Muscle of leg (tissue), 16 donors: Measurements from ENCODE around the gene DDAH2. TPM values are rescaled to one million over a fixed set of nuclear protein-coding genes. Genes with fewer than 3 reads are reported as not detected.

ENCODE experiments used
- DNase-seq: peaks from one replicate; pipeline ENCODE4 v3.0.0; 2013
- H3K27ac ChIP-seq: one replicate; pipeline ENCODE4 v1.5.1; 2013; ENCODE audit warnings: mild to moderate bottlenecking, low read length, control low read depth
- H3K27me3 ChIP-seq: one replicate; pipeline ENCODE4 v1.6.1; 2013; ENCODE audit warnings: low read length; ENCODE audit not compliant: control insufficient read depth, insufficient read depth
- H3K36me3 ChIP-seq: one replicate; pipeline ENCODE4 v1.6.1; 2013; ENCODE audit warnings: low read length; ENCODE audit not compliant: control insufficient read depth, insufficient read depth
- H3K4me1 ChIP-seq: one replicate; pipeline ENCODE4 v1.6.1; 2013; ENCODE audit warnings: low read length; ENCODE audit not compliant: control insufficient read depth, insufficient read depth
- H3K4me3 ChIP-seq: one replicate; pipeline ENCODE4 v1.5.1; 2013; ENCODE audit warnings: low read length, control low read depth
- H3K9me3 ChIP-seq: replicated peaks from 2 replicates; pipeline ENCODE4 v1.6.1; 2013; ENCODE audit warnings: low read depth, low read length; ENCODE audit not compliant: control insufficient read depth
- WGBS: methylation state at CpG from one replicate; pipeline ENCODE4 v1.1.5; 2013; ENCODE audit warnings: missing lambda C conversion rate; ENCODE audit not compliant: insufficient coverage; 5-methylcytosine and 5-hydroxymethylcytosine counted together
- long read RNA-seq, 11 donors: transcript quantifications; one replicate each; lab custom pipeline, GENCODE V29; 2026
- polyA plus RNA-seq, 8 donors: library from polyadenylated mRNA; unstranded; fragments of 120-200 nt; gene quantifications; one replicate each; pipeline versions ENCODE4 v1.2.1 to v1.2.3, GENCODE V29; 2013; ENCODE audit warnings: inconsistent platforms in 1 of 8, low replicate concordance in 1 of 8; ENCODE audit not compliant: insufficient read length in 8 of 8, insufficient read depth in 1 of 8
- total RNA-seq: library from RNA; stranded (reverse); fragments of 120-200 nt; gene quantifications from one replicate; pipeline ENCODE4 v1.2.4, GENCODE V29; 2013

Gene DDAH2
- 101 TPM for total RNA-seq
- 100 to 1,000 TPM; 111 to 147 (median 135) TPM for polyA plus RNA-seq
- long read RNA-seq, donor 1, transcript DDAH2-212 (6 exons, 1,688 nt): minor isoform, 12 of 39 reads
- long read RNA-seq, donor 1, transcript DDAH2-213 (7 exons, 1,688 nt): major isoform, 23 of 39 reads
- long read RNA-seq, donor 1, partial matches to known transcripts: 0 of 39 reads
- long read RNA-seq, donor 1, other reads (novel, unspliced or antisense): 0 of 39 reads
- long read RNA-seq, donor 2, partial matches to known transcripts: 10 of 15 reads
- long read RNA-seq, donor 2, other reads (novel, unspliced or antisense): 0 of 15 reads
- long read RNA-seq, donor 3, transcript DDAH2-213 (7 exons, 1,688 nt): major isoform, 46 of 70 reads
- long read RNA-seq, donor 3, transcript DDAH2-212 (6 exons, 1,688 nt): minor isoform, 17 of 70 reads
- long read RNA-seq, donor 3, partial matches to known transcripts: 0 of 70 reads
- long read RNA-seq, donor 3, other reads (novel, unspliced or antisense): 0 of 70 reads
- long read RNA-seq, donor 4, transcript DDAH2-212 (6 exons, 1,688 nt): minor isoform, 14 of 69 reads
- long read RNA-seq, donor 4, transcript DDAH2-213 (7 exons, 1,688 nt): major isoform, 42 of 69 reads
- long read RNA-seq, donor 4, partial matches to known transcripts: 8 of 69 reads
- long read RNA-seq, donor 4, other reads (novel, unspliced or antisense): 0 of 69 reads
- long read RNA-seq, donor 5, transcript DDAH2-212 (6 exons, 1,688 nt): minor isoform, 32 of 146 reads
- long read RNA-seq, donor 5, transcript DDAH2-211 (7 exons, 1,330 nt): minor isoform, 13 of 146 reads
- long read RNA-seq, donor 5, transcript DDAH2-213 (7 exons, 1,688 nt): major isoform, 93 of 146 reads
- long read RNA-seq, donor 5, partial matches to known transcripts: 6 of 146 reads
- long read RNA-seq, donor 5, other reads (novel, unspliced or antisense): 0 of 146 reads
- long read RNA-seq, donor 6, transcript DDAH2-212 (6 exons, 1,688 nt): minor isoform, 29 of 149 reads
- long read RNA-seq, donor 6, transcript DDAH2-211 (7 exons, 1,330 nt): minor isoform, 6 of 149 reads
- long read RNA-seq, donor 6, transcript DDAH2-213 (7 exons, 1,688 nt): major isoform, 88 of 149 reads
- long read RNA-seq, donor 6, partial matches to known transcripts: 23 of 149 reads
- long read RNA-seq, donor 6, other reads (novel, unspliced or antisense): 0 of 149 reads
- long read RNA-seq, donor 7, transcript DDAH2-213 (7 exons, 1,688 nt): major isoform, 52 of 97 reads
- long read RNA-seq, donor 7, transcript DDAH2-212 (6 exons, 1,688 nt): minor isoform, 19 of 97 reads
- long read RNA-seq, donor 7, partial matches to known transcripts: 19 of 97 reads
- long read RNA-seq, donor 7, other reads (novel, unspliced or antisense): 0 of 97 reads
- long read RNA-seq, donor 8, transcript DDAH2-212 (6 exons, 1,688 nt): minor isoform, 10 of 75 reads
- long read RNA-seq, donor 8, transcript DDAH2-213 (7 exons, 1,688 nt): major isoform, 28 of 75 reads
- long read RNA-seq, donor 8, partial matches to known transcripts: 32 of 75 reads
- long read RNA-seq, donor 8, other reads (novel, unspliced or antisense): 0 of 75 reads
- long read RNA-seq, donor 9, transcript DDAH2-213 (7 exons, 1,688 nt): major isoform, 29 of 81 reads
- long read RNA-seq, donor 9, transcript DDAH2-211 (7 exons, 1,330 nt): minor isoform, 7 of 81 reads
- long read RNA-seq, donor 9, transcript DDAH2-212 (6 exons, 1,688 nt): minor isoform, 21 of 81 reads
- long read RNA-seq, donor 9, partial matches to known transcripts: 23 of 81 reads
- long read RNA-seq, donor 9, other reads (novel, unspliced or antisense): 0 of 81 reads
- long read RNA-seq, donor 10, transcript DDAH2-213 (7 exons, 1,688 nt): major isoform, 58 of 123 reads
- long read RNA-seq, donor 10, transcript DDAH2-212 (6 exons, 1,688 nt): minor isoform, 21 of 123 reads
- long read RNA-seq, donor 10, partial matches to known transcripts: 41 of 123 reads
- long read RNA-seq, donor 10, other reads (novel, unspliced or antisense): 0 of 123 reads
- long read RNA-seq, donor 11, transcript DDAH2-212 (6 exons, 1,688 nt): minor isoform, 25 of 90 reads
- long read RNA-seq, donor 11, transcript DDAH2-213 (7 exons, 1,688 nt): major isoform, 37 of 90 reads
- long read RNA-seq, donor 11, partial matches to known transcripts: 21 of 90 reads
- long read RNA-seq, donor 11, other reads (novel, unspliced or antisense): 0 of 90 reads

DNA sequence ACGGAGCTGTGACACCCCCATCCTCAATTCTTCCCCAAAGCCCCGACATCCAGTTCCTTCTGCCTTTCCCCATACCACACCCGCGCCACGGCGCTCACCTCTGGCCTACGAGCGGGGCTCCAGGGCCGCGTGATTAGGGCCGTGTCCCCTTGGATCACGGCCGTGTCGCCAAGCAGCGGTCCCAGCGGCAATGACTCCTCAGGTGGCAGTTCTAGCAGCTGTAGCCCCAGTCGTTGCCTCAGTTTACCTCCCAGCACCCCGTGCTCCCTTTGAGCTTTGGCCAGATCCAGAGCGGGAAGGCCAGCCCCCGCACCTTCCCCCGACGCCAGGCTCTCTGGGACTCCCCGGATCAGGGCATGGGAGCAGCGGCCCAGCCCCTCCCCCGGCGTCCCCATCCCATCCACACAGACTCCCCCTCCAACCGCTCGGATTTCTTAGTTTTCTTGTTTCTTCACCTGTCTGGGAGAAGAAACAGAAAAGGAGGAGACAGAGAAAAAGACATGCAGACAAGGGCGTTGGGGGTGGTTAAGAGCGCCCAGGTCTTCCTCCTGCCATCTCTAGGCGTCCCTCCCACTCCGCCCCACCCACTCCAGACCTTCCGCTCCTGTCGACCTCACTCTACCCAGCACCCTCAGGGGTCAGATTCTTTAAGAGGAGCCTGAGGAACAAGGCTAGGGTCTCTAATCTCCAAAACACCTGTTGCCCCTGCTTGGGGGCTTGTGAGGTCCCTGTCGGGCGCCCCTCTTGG is at the start of gene DDAH2:
DDAH2 (minus strand) TSS at position 533 of the 748 bp plus-strand sequence; CDS start at position 395, 138 bp downstream.
- DNase-seq: peak; percentile 40
- H3K27me3 ChIP-seq: no peaks in the 10 kb centered on the region
- peak within 1 kb of the TSS; percentile 100 for H3K27ac ChIP-seq
- H3K4me3 ChIP-seq: peak within 1 kb of the TSS; percentile 99
- WGBS: 13% methylated on average over 25 of the region's 36 CpGs
- peaks cover 78% of the 10 kb centered on the region for H3K36me3 ChIP-seq
- no peaks in the 10 kb centered on the region for H3K9me3 ChIP-seq
- H3K4me1 ChIP-seq: peaks cover 29% of the 10 kb centered on the region

GRCh38 chr6:31778193-31778592 is 49.1 kb upstream of the DDAH2 start:
- H3K27ac ChIP-seq: no peak overlapping the region
- WGBS: 89% methylated on average over 5 of the region's 5 CpGs
- peaks cover 12% of the 10 kb centered on the region for H3K4me1 ChIP-seq
- DNase-seq: no peak
- H3K27me3 ChIP-seq: no peaks in the 10 kb centered on the region
- H3K9me3 ChIP-seq: no peaks in the 10 kb centered on the region
- H3K4me3 ChIP-seq: no peak overlapping the region
- peaks cover 58% of the 10 kb centered on the region for H3K36me3 ChIP-seq

- peaks cover 12% of the 10 kb centered on the region for H3K4me1 ChIP-seq
- H3K36me3 ChIP-seq: peaks cover 53% of the 10 kb centered on the region
- 91% methylated on average over 4 of the region's 5 CpGs for WGBS
- H3K9me3 ChIP-seq: no peaks in the 10 kb centered on the region
- H3K4me3 ChIP-seq: no peak overlapping the region
- H3K27ac ChIP-seq: no peak overlapping the region
- no peaks in the 10 kb centered on the region for H3K27me3 ChIP-seq
- no peak for DNase-seq
Measured at GRCh38 chr6:31777667-31778050, 48.6 kb upstream of the DDAH2 start.

DNA sequence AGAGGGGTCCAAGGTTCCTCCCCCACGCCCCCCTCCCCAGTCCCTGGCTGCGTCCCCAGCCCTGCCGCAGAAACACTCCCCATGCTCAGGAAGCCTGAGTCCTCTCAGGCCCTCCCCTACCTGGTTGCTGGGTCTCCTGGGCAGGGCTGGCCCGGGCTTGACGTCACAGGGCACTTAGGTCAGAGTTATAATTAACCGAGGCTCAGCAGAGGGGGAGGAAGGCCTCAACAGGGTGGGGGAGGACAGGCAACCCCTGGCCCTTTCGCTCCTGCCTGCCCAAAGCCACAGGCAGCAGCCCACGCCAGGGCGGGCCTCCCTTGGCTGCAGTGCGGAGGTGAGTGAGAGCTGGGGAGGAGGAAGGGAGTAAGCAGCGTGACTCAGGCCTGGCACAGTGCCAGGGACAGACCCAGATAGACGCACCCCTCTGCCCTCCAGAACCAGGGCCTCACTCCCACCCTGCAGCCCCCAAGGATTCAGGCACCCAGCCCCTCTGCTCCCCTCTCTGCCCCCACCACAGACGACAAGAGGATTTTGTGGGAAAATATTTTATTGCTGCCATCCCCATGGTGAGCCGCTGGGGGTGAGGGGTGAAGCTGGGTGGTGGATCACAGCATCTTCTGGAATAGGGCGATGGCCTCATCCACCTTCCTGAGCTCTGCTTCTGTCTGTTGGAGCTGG is 48.0 kb upstream of the DDAH2 start, which contains the start of gene VWA7:
VWA7 (minus strand) TSS at position 340 of the 678 bp plus-strand sequence. CDS start 549 bp downstream, outside the sequence.
- no peak within 1 kb of the TSS for H3K4me3 ChIP-seq
- peak; percentile 44 for DNase-seq

GRCh38 chr6:31776485-31776988 is 47.4 kb upstream of the DDAH2 start:
- peaks cover 42% of the 10 kb centered on the region for H3K36me3 ChIP-seq
- H3K4me3 ChIP-seq: no peak overlapping the region
- H3K27ac ChIP-seq: no peak overlapping the region
- no peaks in the 10 kb centered on the region for H3K9me3 ChIP-seq
- H3K27me3 ChIP-seq: no peaks in the 10 kb centered on the region
- WGBS: 46% methylated on average over 10 of the region's 14 CpGs
- no peak for DNase-seq
- H3K4me1 ChIP-seq: peaks cover 12% of the 10 kb centered on the region

More for the DNA sequence above, 48.0 kb upstream of the DDAH2 start, which contains the start of gene VWA7:
- Histone ChIP-seq H3K36me3 (peaks cover 48% of the 10 kb centered on the region), H3K4me1 (peaks cover 12% of the 10 kb centered on the region), H3K27ac (peak within 1 kb of the TSS; percentile 1), H3K27me3 (no peaks in the 10 kb centered on the region), H3K9me3 (no peaks in the 10 kb centered on the region)
- WGBS: 25% methylated on average over 8 of the region's 15 CpGs

DNA sequence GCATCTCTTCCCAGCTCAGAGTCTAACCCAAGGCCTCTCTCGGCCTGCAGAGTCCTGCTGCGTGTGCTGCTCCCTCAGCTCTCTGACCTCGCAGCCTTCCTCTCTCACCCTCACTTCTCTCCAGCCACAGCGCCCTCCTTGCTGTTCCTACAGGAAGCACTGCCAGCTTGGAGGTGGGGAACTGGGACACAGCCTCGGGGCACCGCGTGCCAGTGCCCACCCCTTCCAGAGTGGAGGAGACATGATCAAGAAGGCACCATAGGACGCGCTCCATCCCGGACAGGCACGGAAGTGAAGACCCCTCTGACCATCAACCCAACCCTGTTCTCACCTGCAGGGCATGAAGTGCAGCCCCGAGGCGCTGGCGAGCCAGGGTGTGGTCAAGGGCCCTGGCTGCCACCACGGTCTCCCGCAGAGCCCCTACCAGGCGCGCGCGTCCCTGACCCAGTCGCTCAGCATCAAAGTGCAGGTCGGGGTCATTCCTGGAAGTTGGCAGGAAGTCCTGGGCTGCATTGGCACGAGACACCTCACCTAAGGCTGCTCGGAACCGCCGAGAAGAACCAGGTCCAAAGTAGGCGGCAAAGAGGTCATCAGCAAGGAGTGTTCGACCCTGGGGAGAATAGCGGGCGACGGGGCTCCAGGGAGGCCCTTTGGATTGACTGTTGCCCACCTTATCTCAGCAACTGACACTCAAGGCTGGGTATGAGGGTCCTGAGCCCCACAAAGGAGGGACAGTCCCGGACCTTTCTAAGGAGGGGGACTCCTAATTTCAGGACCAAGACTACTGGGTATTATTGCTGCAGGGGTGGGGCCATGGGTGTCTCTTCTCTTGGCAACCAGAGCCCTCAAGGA is 46.8 kb upstream of the DDAH2 start:
- Histone ChIP-seq H3K4me3 (no peak overlapping the region), H3K27ac (no peak overlapping the region), H3K9me3 (no peaks in the 10 kb centered on the region), H3K4me1 (peaks cover 12% of the 10 kb centered on the region), H3K27me3 (no peaks in the 10 kb centered on the region), H3K36me3 (peaks cover 35% of the 10 kb centered on the region)
- no peak for DNase-seq
- WGBS: 86% methylated on average over 23 of the region's 32 CpGs

- Histone ChIP-seq H3K27me3 (no peaks in the 10 kb centered on the region), H3K9me3 (no peaks in the 10 kb centered on the region), H3K27ac (no peak overlapping the region), H3K36me3 (peaks cover 28% of the 10 kb centered on the region), H3K4me1 (peaks cover 12% of the 10 kb centered on the region), H3K4me3 (no peak overlapping the region)
- no peak for DNase-seq
- 88% methylated on average over 1 of the region's 4 CpGs for WGBS
Measured at GRCh38 chr6:31775184-31775583, 46.1 kb upstream of the DDAH2 start.
